Neural cell (in vitro differentiated cells): ENCODE measurements around the gene WNT16. TPM values are rescaled to one million over a fixed set of nuclear protein-coding genes. Genes with fewer than 3 reads are reported as not detected.

Experiments used
- H2AFZ ChIP-seq: fragments of 200-600, 300-800 bp; sonication (generic), shearing (Covaris generic); 2 replicates; pipeline ENCODE4 v1.6.0; 2014; ENCODE audit warnings: low read depth, mild to moderate bottlenecking, antibody characterized with exemption, low read length, moderate library complexity
- H3F3A ChIP-seq: fragments of 200-600 bp; shearing (Covaris generic); 2 replicates; pipeline ENCODE4 v1.6.1; 2016; ENCODE audit warnings: mild to moderate bottlenecking, moderate library complexity, mixed read lengths, antibody characterized with exemption, low read length; ENCODE audit not compliant: insufficient read depth, poor library complexity, severe bottlenecking
- H3K27ac ChIP-seq: fragments of 200-600, 300-800 bp; sonication (generic), shearing (Covaris generic); 2 replicates; pipeline ENCODE4 v1.5.1; 2014; ENCODE audit warnings: mild to moderate bottlenecking, low read length, moderate library complexity
- H3K27me3 ChIP-seq: fragments of 300-800, 200-600 bp; sonication (generic), shearing (Covaris generic); 2 replicates; pipeline ENCODE4 v1.6.0; 2014; ENCODE audit warnings: mild to moderate bottlenecking, low read depth, low read length, moderate library complexity; ENCODE audit not compliant: insufficient read depth
- H3K36me3 ChIP-seq: fragments of 300-800, 200-600 bp; sonication (generic), shearing (Covaris generic); 2 replicates; pipeline ENCODE4 v1.5.1; 2014; ENCODE audit warnings: mild to moderate bottlenecking, antibody characterized with exemption, low read length, moderate library complexity; ENCODE audit not compliant: insufficient read depth
- H3K4me2 ChIP-seq: fragments of 300-800, 200-600 bp; sonication (generic), shearing (Covaris generic); 2 replicates; pipeline ENCODE4 v1.6.0; 2014; ENCODE audit warnings: mild to moderate bottlenecking, low read length
- H3K4me3 ChIP-seq: fragments of 300-800, 200-600 bp; sonication (generic), shearing (Covaris generic); 2 replicates; pipeline ENCODE4 v1.5.1; 2014; ENCODE audit warnings: mild to moderate bottlenecking, low read length, moderate library complexity
- H3K79me2 ChIP-seq: fragments of 200-600 bp; shearing (Covaris generic); replicated peaks from 2 replicates; pipeline ENCODE4 v1.6.0; 2014; ENCODE audit warnings: mild to moderate bottlenecking, low read length, moderate library complexity; ENCODE audit not compliant: insufficient read depth
- H3K9ac ChIP-seq: fragments of 300-800, 200-600 bp; sonication (generic), shearing (Covaris generic); 2 replicates; pipeline ENCODE4 v1.6.1; 2016; ENCODE audit warnings: mild to moderate bottlenecking, low read length, mixed read lengths
- H3K9me2 ChIP-seq: fragments of 200-600 bp; shearing (Covaris generic); 2 replicates; pipeline ENCODE4 v1.6.1; 2016; ENCODE audit warnings: mild to moderate bottlenecking, low read length, mixed read lengths; ENCODE audit not compliant: insufficient read depth
- H3K9me3 ChIP-seq: fragments of 200-600, 300-800 bp; sonication (generic), shearing (Covaris generic); 2 replicates; pipeline ENCODE4 v1.6.1; 2016; ENCODE audit warnings: mild to moderate bottlenecking, mixed run types, low read length, moderate library complexity, mixed read lengths
- H4K20me1 ChIP-seq: fragments of 200-600 bp; shearing (Covaris generic); 2 replicates; pipeline ENCODE4 v1.6.1; 2016; ENCODE audit warnings: mild to moderate bottlenecking, mixed run types; ENCODE audit not compliant: insufficient read depth
- EP300 ChIP-seq: fragments of 450-650 bp; conservative IDR thresholded peaks from 2 replicates; pipeline ENCODE4 v1.6.1; 2014; ENCODE audit warnings: antibody characterized with exemption, mild to moderate bottlenecking, moderate library complexity; ENCODE audit not compliant: poor library complexity, severe bottlenecking
- EZH2 ChIP-seq: fragments of 200-600, 300-800 bp; shearing (Covaris generic), sonication (generic); IDR thresholded peaks from 2 replicates; pipeline ENCODE4 v1.6.1; 2014; ENCODE audit warnings: antibody characterized with exemption, low read length, borderline replicate concordance, mild to moderate bottlenecking; ENCODE audit not compliant: insufficient read depth, poor library complexity, severe bottlenecking
- MXI1 ChIP-seq: fragments of 450-650 bp; conservative IDR thresholded peaks from 2 replicates; pipeline ENCODE4 v1.6.1; 2014; ENCODE audit warnings: antibody characterized with exemption, mild to moderate bottlenecking; ENCODE audit not compliant: poor library complexity, severe bottlenecking
- POLR2AphosphoS5 ChIP-seq: IDR thresholded peaks from 2 replicates; pipeline ENCODE4 v1.6.1; 2012
- RAD21 ChIP-seq: fragments of 450-650 bp; conservative IDR thresholded peaks from 2 replicates; pipeline ENCODE4 v1.6.1; 2014; ENCODE audit warnings: antibody characterized with exemption, mild to moderate bottlenecking, moderate library complexity
- SMC3 ChIP-seq: fragments of 450-650 bp; conservative IDR thresholded peaks from 2 replicates; pipeline ENCODE4 v1.6.1; 2014; ENCODE audit warnings: antibody characterized with exemption, mild to moderate bottlenecking, moderate library complexity; ENCODE audit not compliant: poor library complexity
- TAF1 ChIP-seq: IDR thresholded peaks from 2 replicates; pipeline ENCODE4 v1.6.1; 2012; ENCODE audit warnings: low read depth
- polyA plus RNA-seq: library from polyadenylated mRNA; depleted of rRNA; stranded (reverse); fragments of >200 nt; gene quantifications from 2 replicates; pipeline ENCODE4 v1.2.3, GENCODE V29; 2014
- TF ChIP-seq, protein P1 (sequence below): IDR thresholded peaks from 2 replicates; pipeline ENCODE4 v1.6.1; 2012; ENCODE audit warnings: borderline replicate concordance

WNT16 gene
- polyA plus RNA-seq, 1 donor from 2014 or later = not detected

DNA sequence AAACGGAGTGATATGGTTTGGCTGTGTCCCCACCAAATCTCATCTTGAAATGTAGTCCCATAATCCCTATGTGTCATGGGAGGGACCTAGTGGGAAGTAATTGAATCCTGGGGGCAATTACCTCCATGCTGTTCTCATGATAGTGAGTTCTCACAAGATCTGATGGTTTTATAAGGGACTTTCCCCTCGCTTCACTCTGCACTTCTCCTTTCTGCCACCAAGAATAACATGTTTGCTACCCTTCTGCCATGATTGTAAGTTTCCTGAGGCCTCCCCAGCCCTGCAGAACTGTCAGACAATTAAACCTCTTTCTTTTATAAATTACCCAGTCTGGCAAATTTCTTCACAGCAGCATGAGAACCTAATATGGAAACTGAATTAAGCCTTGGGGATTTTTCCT is 48.2 kb downstream of the WNT16 start:
- H3K27me3 ChIP-seq = no peaks in the 10 kb centered on the region
- no peak overlapping the region for H3K27ac ChIP-seq
- no peaks in the 10 kb centered on the region for H3K9me3 ChIP-seq
- H4K20me1 ChIP-seq = no peaks in the 10 kb centered on the region
- H3K36me3 ChIP-seq = peaks cover 3% of the 10 kb centered on the region
- H2AFZ ChIP-seq = no peak overlapping the region
- TF ChIP-seq EP300 = no peak
- no peak for TF ChIP-seq POLR2AphosphoS5
- no peak for TF ChIP-seq TAF1
- no peaks in the 10 kb centered on the region for H3K9me2 ChIP-seq
- H3F3A ChIP-seq = no peaks in the 10 kb centered on the region
- H3K9ac ChIP-seq = no peak overlapping the region
- no peak overlapping the region for H3K4me3 ChIP-seq
- no peak overlapping the region for H3K4me2 ChIP-seq
- H3K79me2 ChIP-seq = peaks cover 2% of the 10 kb centered on the region

DNA sequence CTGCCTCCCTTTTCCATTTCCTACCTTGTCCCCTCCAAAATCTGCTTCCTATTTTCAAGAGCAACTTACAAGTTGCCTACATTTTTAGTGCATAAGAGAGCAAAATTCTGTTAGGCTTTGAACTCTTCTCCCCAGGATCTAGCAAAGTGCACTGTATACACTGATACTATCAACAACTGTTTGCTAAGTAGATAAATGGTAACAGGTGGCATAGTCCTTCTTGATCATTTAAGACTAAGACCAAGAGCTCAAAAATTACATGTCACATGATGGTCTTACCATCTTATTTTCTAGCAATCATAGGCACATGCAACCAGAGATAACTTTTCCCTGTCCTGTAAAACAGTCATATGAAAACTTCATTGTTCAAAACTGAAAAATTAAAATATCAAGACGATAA is 51.1 kb downstream of the WNT16 start:
- Histone ChIP-seq H3K27me3 (no peaks in the 10 kb centered on the region), H3K9ac (no peak overlapping the region), H3K4me2 (no peak overlapping the region), H2AFZ (no peak overlapping the region), H3K36me3 (peaks cover 3% of the 10 kb centered on the region), H3F3A (no peaks in the 10 kb centered on the region), H3K9me2 (no peaks in the 10 kb centered on the region), H3K4me3 (no peak overlapping the region), H3K9me3 (no peaks in the 10 kb centered on the region), H3K27ac (no peak overlapping the region), H4K20me1 (no peaks in the 10 kb centered on the region), H3K79me2 (peaks cover 25% of the 10 kb centered on the region)
- TF ChIP-seq POLR2AphosphoS5 (no peak), MXI1 (no peak), TAF1 (no peak), EZH2 (no peak), SMC3 (no peak), RAD21 (no peak)
- TF ChIP-seq, protein P1, sequence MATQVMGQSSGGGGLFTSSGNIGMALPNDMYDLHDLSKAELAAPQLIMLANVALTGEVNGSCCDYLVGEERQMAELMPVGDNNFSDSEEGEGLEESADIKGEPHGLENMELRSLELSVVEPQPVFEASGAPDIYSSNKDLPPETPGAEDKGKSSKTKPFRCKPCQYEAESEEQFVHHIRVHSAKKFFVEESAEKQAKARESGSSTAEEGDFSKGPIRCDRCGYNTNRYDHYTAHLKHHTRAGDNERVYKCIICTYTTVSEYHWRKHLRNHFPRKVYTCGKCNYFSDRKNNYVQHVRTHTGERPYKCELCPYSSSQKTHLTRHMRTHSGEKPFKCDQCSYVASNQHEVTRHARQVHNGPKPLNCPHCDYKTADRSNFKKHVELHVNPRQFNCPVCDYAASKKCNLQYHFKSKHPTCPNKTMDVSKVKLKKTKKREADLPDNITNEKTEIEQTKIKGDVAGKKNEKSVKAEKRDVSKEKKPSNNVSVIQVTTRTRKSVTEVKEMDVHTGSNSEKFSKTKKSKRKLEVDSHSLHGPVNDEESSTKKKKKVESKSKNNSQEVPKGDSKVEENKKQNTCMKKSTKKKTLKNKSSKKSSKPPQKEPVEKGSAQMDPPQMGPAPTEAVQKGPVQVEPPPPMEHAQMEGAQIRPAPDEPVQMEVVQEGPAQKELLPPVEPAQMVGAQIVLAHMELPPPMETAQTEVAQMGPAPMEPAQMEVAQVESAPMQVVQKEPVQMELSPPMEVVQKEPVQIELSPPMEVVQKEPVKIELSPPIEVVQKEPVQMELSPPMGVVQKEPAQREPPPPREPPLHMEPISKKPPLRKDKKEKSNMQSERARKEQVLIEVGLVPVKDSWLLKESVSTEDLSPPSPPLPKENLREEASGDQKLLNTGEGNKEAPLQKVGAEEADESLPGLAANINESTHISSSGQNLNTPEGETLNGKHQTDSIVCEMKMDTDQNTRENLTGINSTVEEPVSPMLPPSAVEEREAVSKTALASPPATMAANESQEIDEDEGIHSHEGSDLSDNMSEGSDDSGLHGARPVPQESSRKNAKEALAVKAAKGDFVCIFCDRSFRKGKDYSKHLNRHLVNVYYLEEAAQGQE = no peak

DNA sequence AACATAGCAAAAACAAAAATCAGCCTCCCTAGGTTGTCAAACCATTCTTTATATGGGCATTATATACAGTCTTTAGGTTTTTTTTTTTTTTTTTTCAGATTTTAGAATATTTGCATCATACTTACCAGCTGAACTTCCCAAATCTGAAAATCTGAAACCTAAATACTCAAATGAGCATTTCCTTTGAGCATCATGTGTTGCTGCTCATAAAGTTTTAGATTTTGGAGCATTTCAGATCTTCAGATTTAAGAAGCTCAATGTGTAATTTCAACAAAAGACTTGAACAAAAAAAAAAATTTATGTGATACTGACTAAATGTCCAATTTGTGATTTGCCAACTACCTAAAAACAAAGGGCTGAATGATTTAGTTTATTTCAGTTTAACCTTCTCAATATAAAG is 53.7 kb downstream of the WNT16 start:
- Histone ChIP-seq H3K27me3 (no peaks in the 10 kb centered on the region), H3F3A (no peaks in the 10 kb centered on the region), H2AFZ (no peak overlapping the region), H3K9me2 (no peaks in the 10 kb centered on the region), H3K79me2 (peaks cover 33% of the 10 kb centered on the region), H3K36me3 (no peaks in the 10 kb centered on the region), H3K9me3 (no peaks in the 10 kb centered on the region), H3K9ac (no peak overlapping the region), H3K4me3 (no peak overlapping the region), H3K27ac (no peak overlapping the region), H4K20me1 (no peaks in the 10 kb centered on the region), H3K4me2 (no peak overlapping the region)
- TF ChIP-seq RAD21 = no peak
